Glutamatergic neuron (in vitro differentiated cells): ENCODE data around the gene TSPAN18. TPM values are rescaled to one million over a fixed set of nuclear protein-coding genes. Genes with fewer than 3 reads are reported as not detected.
A peak's percentile ranks its signal among the peaks of the same experiment; 100 is the strongest.

Experiments
- DNase-seq: peaks from one replicate; pipeline ENCODE4 v3.0.0; 2022
- H3K27ac Mint-ChIP-seq: one replicate; pipeline ENCODE4 v1.8.0; 2020; ENCODE audit warnings: mild to moderate bottlenecking, mixed read lengths, inconsistent platforms; ENCODE audit not compliant: unreplicated experiment
- H3K27me3 Mint-ChIP-seq: one replicate; pipeline ENCODE4 v1.8.0; 2020; ENCODE audit warnings: mild to moderate bottlenecking, moderate library complexity, mixed read lengths, inconsistent platforms; ENCODE audit not compliant: unreplicated experiment
- H3K36me3 Mint-ChIP-seq: one replicate; pipeline ENCODE4 v1.8.0; 2020; ENCODE audit warnings: mild to moderate bottlenecking, mixed read lengths, inconsistent platforms; ENCODE audit not compliant: unreplicated experiment
- H3K4me1 Mint-ChIP-seq: one replicate; pipeline ENCODE4 v1.8.0; 2020; ENCODE audit warnings: mild to moderate bottlenecking, low read depth, mixed read lengths, inconsistent platforms; ENCODE audit not compliant: unreplicated experiment
- H3K4me3 Mint-ChIP-seq: one replicate; pipeline ENCODE4 v1.8.0; 2020; ENCODE audit warnings: mild to moderate bottlenecking, mixed read lengths, inconsistent platforms; ENCODE audit not compliant: unreplicated experiment
- H3K9me3 Mint-ChIP-seq: one replicate; pipeline ENCODE4 v1.8.0; 2020; ENCODE audit warnings: mild to moderate bottlenecking, moderate library complexity, mixed read lengths, inconsistent platforms; ENCODE audit not compliant: unreplicated experiment
- CTCF ChIP-seq: fragments of 200-600 bp; sonication (generic); IDR thresholded peaks from one replicate; pipeline ENCODE4 v1.5.0; 2021; ENCODE audit not compliant: partially characterized antibody, unreplicated experiment
- total RNA-seq: library from RNA; stranded (reverse); fragmentation: NEBNext Ultra II Directional; extraction: Animal tissue kit (Norgen Biotek cat#: 25700); gene quantifications from one replicate; pipeline ENCODE4 v1.2.1, GENCODE V29; 2021; ENCODE audit not compliant: unreplicated experiment

The TSPAN18 gene
- total RNA-seq, 1 donor from 2014 or later: 80.4 TPM

GRCh38 chr11:44952082-44952481 is 225.3 kb downstream of the TSPAN18 start:
- TF ChIP-seq CTCF: no peak
- Mint-ChIP-seq H3K4me1 (peaks cover 52% of the 10 kb centered on the region), H3K27ac (peak overlapping the region; percentile 17), H3K27me3 (peaks cover 16% of the 10 kb centered on the region), H3K36me3 (no peaks in the 10 kb centered on the region), H3K9me3 (peaks cover 24% of the 10 kb centered on the region), H3K4me3 (no peak overlapping the region)
- DNase-seq: no peak

GRCh38 chr11:44952500-44953260 is 225.9 kb downstream of the TSPAN18 start:
- Mint-ChIP-seq H3K27me3 (peaks cover 16% of the 10 kb centered on the region), H3K9me3 (peaks cover 21% of the 10 kb centered on the region), H3K27ac (peak overlapping the region; percentile 55), H3K36me3 (no peaks in the 10 kb centered on the region), H3K4me1 (peaks cover 49% of the 10 kb centered on the region), H3K4me3 (no peak overlapping the region)
- TF ChIP-seq CTCF: no peak
- no peak for DNase-seq

GRCh38 chr11:44954051-44954906 is 227.5 kb downstream of the TSPAN18 start:
- H3K4me1 Mint-ChIP-seq: peaks cover 54% of the 10 kb centered on the region
- H3K36me3 Mint-ChIP-seq: no peaks in the 10 kb centered on the region
- peaks cover 6% of the 10 kb centered on the region for H3K27me3 Mint-ChIP-seq
- peak overlapping the region; percentile 70 for H3K4me3 Mint-ChIP-seq
- H3K27ac Mint-ChIP-seq: peak overlapping the region; percentile 69
- no peak for DNase-seq
- H3K9me3 Mint-ChIP-seq: peaks cover 19% of the 10 kb centered on the region
- TF ChIP-seq CTCF: no peak

- TF ChIP-seq CTCF: no peak
- DNase-seq: no peak
- Mint-ChIP-seq H3K4me3 (peak overlapping the region; percentile 47), H3K4me1 (peaks cover 58% of the 10 kb centered on the region), H3K27ac (peak overlapping the region; percentile 63), H3K36me3 (no peaks in the 10 kb centered on the region), H3K27me3 (peaks cover 6% of the 10 kb centered on the region), H3K9me3 (peaks cover 19% of the 10 kb centered on the region)
Measured at GRCh38 chr11:44955015-44955738, 228.4 kb downstream of the TSPAN18 start.
